Measurements from ENCODE around the gene SLC20A1. TPM values are rescaled to one million over a fixed set of nuclear protein-coding genes. Genes with fewer than 3 reads are reported as not detected.
A peak's percentile ranks its signal among the peaks of the same experiment; 100 is the strongest.

The SLC20A1 gene
- total RNA-seq, 1 experiment from 2014 or later, result 123 TPM

- no peak overlapping the region for H3K14ac ChIP-seq (ENCODE audit: insufficient read depth, low read length)
- no peak for DNase-seq
- no peak overlapping the region for H2BK15ac ChIP-seq (ENCODE audit: low read depth, low read length)
- Mint-ChIP-seq H3K27ac (peak overlapping the region in 1 of 3 experiments; percentile 16; a peak in 1 of 7 replicates), H3K4me1 (peaks cover 24 to 28% of the 10 kb centered on the region in 2 experiments), H3K36me3 (ENCODE audit: insufficient read depth in 1 of 3, low read depth in 3 of 3) (no peaks in the 10 kb centered on the region; a peak in 1 of 7 replicates), H3K4me3 (no peak overlapping the region), H3K27me3 (ENCODE audit: low read depth) (peaks cover 1% of the 10 kb centered on the region; the same call in 1 of the 2 replicates), H3K9me3 (no peaks in the 10 kb centered on the region; a peak in 1 of 5 replicates)
- H4K5ac ChIP-seq (ENCODE audit: insufficient read length, low read depth, low read length), result no peak overlapping the region
- no peaks in the 10 kb centered on the region for H4K20me1 ChIP-seq (ENCODE audit: control insufficient read depth, insufficient read depth, insufficient read length)
- H3K18ac ChIP-seq (ENCODE audit: insufficient read length, low read depth, low read length), result no peak overlapping the region
- no peaks in the 10 kb centered on the region for H3K79me1 ChIP-seq (ENCODE audit: insufficient read depth, low read depth, low read length, poor library complexity, severe bottlenecking)
- no peak overlapping the region for H2AFZ ChIP-seq (ENCODE audit: low read length)
- no peak overlapping the region for H3K56ac ChIP-seq (ENCODE audit: insufficient read length, low read depth, low read length)
- H3K9ac ChIP-seq (ENCODE audit: extremely low read depth, insufficient read length, low read length), result no peak overlapping the region
- no peak overlapping the region for H2BK20ac ChIP-seq (ENCODE audit: low read depth, low read length, poor library complexity, severe bottlenecking)
- no peak overlapping the region for H4K91ac ChIP-seq (ENCODE audit: insufficient read length, low read depth, low read length)
- H3K4me2 ChIP-seq (ENCODE audit: insufficient read depth, insufficient read length, low read length), result no peak overlapping the region
- WGBS (ENCODE audit: extremely low coverage, insufficient read length, low lambda C conversion rate), result no CpG with 5 or more reads among the region's 5 CpGs
- H3K27me3 ChIP-seq (ENCODE audit: insufficient read depth, low read length), result no peaks in the 10 kb centered on the region
- no peaks in the 10 kb centered on the region for H3K23me2 ChIP-seq (ENCODE audit: insufficient read length, low read depth, low read length, poor library complexity, severe bottlenecking)
- no peak overlapping the region for H2BK120ac ChIP-seq (ENCODE audit: low read depth, low read length, poor library complexity, severe bottlenecking)
- H3K23ac ChIP-seq (ENCODE audit: insufficient read length, low read depth, low read length), result no peak overlapping the region
- H2BK5ac ChIP-seq (ENCODE audit: insufficient read length, low read length), result no peak overlapping the region
- no peak overlapping the region for H3T11ph ChIP-seq (ENCODE audit: low read length)
- H2BK12ac ChIP-seq (ENCODE audit: insufficient read length, low read depth, low read length), result no peak overlapping the region
- no peaks in the 10 kb centered on the region for H3K9me3 ChIP-seq (ENCODE audit: control insufficient read depth, low read depth, low read length)
- TF ChIP-seq CTCF (conservative IDR thresholded peaks at IDR 0.05), result no peak
- no peak overlapping the region for H2AK5ac ChIP-seq (ENCODE audit: insufficient read length, low read length)
- H3K4me1 ChIP-seq (ENCODE audit: insufficient read depth, low read length), result peaks cover 6% of the 10 kb centered on the region
- H4K8ac ChIP-seq (replicated peaks; ENCODE audit: insufficient read length, low read depth, low read length), result no peak overlapping the region
- no peaks in the 10 kb centered on the region for H3K79me2 ChIP-seq (ENCODE audit: insufficient read depth, low read length)
- no peak overlapping the region for H3K27ac ChIP-seq (ENCODE audit: insufficient read length, low read depth, low read length)
- H3K4ac ChIP-seq (ENCODE audit: low read depth, low read length), result no peak overlapping the region
Observed at GRCh38 chr2:112633708-112634107, 12.0 kb upstream of the SLC20A1 start.

Measured in H9 (cell line).